Subcutaneous adipose tissue (tissue), 4 donors: Measurements from ENCODE around the gene OTOF. TPM values are rescaled to one million over a fixed set of nuclear protein-coding genes. Genes with fewer than 3 reads are reported as not detected.

Source experiments
- total RNA-seq, 4 donors: library from RNA; depleted of rRNA; stranded (reverse); fragments of >200 nt; gene quantifications; one replicate each; pipeline ENCODE4 v1.1.0, GENCODE V29; 2016
- TF ChIP-seq, protein P1 (sequence below): fragments of 450-650 bp; IDR thresholded peaks from one replicate; pipeline ENCODE4 v1.5.1; 2016; ENCODE audit warnings: low read depth, mild to moderate bottlenecking, control low read depth, antibody characterized with exemption, moderate library complexity

OTOF gene
- total RNA-seq, 4 donors from 2014 or later = 0.16 to 0.44 (median 0.17) TPM; not detected in 1

DNA sequence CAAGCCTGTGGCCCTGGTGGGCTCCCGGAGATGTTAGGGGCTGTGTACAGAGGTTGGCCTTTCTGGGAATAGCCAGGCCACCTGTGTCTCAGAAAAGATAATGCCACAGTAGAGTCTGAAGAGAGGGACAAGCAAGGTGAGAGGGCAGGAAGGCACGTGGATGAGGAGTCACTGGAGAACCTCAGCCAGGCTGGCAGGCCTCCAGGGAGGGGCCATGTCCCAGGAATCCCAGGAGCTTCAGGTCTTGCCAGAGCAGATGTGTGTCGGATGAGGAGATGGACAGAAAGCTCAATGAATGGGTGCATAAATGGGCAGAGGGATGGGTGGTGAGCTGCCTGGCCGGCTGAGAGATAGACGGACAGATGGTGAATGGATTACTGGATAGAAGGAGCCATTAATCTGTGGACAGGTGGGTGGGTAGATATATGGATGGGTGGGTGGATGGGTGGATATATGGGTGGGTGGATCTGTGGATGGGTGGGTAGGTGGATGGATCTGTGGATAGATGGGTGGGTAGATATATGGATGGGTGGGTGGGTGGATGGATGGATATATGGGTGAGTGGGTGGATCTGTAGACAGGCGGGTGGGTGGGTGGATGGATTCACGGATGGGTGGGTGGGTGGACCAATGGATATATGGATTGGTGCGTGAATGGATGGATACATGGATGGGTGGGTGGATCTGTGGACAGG, 7.9 kb upstream of the OTOF start:
- TF ChIP-seq, protein P1, sequence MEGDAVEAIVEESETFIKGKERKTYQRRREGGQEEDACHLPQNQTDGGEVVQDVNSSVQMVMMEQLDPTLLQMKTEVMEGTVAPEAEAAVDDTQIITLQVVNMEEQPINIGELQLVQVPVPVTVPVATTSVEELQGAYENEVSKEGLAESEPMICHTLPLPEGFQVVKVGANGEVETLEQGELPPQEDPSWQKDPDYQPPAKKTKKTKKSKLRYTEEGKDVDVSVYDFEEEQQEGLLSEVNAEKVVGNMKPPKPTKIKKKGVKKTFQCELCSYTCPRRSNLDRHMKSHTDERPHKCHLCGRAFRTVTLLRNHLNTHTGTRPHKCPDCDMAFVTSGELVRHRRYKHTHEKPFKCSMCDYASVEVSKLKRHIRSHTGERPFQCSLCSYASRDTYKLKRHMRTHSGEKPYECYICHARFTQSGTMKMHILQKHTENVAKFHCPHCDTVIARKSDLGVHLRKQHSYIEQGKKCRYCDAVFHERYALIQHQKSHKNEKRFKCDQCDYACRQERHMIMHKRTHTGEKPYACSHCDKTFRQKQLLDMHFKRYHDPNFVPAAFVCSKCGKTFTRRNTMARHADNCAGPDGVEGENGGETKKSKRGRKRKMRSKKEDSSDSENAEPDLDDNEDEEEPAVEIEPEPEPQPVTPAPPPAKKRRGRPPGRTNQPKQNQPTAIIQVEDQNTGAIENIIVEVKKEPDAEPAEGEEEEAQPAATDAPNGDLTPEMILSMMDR = no peak

DNA sequence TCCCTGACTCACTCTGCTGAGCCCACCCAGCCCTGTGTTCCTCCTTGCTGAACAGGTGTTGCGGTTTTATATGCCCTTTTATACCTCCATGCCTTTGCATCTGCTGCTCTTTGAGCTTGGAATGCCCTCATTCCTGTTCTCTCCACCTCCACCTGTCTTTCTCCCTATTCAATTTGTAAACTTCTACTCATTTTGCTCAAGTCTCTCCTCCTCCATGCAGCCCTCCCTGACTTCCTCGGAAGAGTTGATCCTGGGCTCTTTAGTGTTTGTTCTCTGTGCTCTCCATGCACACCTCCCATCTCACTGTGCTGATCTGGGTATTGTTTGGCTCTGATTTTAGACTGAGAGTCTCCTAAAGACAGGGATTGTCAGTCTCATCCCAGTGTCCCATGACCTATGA, 7.2 kb upstream of the OTOF start:
- TF ChIP-seq, protein P1 = no peak

DNA sequence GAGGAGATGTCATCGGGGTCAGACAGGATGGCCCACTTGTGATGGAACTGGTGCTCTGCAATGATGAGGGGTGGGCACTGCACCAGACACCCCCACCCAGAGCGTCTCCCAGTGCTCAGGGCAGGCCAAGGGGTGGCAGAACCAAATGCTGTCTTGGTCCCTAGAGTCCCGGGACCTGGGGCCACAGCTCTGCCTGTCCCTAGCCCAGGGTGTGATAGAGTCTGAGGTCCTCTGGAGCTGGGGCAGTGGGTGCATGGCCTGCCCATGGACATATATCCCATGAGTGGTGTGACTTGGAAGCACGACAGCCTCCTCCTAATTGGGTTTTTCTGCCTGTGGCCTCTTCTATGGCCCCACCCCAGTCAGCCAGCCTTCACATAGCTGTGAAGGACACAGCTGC, 6.7 kb upstream of the OTOF start:
- TF ChIP-seq, protein P1 = no peak

DNA sequence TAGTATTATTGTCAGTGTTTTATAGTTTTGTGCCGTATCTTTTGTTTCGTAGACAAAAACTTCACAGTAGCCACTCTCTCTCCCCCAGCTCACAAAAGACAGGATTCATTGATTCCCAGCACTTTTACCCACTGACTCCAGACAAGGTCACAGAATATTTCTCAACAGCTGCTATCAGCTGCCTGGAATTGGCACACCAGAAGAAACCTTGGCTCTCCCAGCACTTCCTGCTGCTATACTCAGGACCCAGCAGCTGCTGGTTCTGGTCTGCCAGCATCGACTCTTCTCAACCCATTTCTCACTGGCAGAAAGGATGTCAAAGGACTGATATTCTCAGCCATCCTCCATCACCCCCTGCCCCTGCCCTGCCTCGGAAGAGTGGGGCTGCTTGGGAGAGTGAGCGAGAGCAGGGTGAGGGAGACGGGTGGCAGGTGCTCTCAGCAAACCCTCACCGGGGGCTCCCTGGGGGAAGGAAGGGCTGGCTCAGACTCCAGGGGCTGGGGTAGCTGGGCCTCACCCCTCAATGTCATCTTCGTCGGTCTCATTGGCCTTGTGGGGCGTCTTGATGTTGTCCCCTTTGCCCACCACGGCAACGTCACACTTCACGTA, 6.1 kb upstream of the OTOF start:
- TF ChIP-seq, protein P1 = no peak

DNA sequence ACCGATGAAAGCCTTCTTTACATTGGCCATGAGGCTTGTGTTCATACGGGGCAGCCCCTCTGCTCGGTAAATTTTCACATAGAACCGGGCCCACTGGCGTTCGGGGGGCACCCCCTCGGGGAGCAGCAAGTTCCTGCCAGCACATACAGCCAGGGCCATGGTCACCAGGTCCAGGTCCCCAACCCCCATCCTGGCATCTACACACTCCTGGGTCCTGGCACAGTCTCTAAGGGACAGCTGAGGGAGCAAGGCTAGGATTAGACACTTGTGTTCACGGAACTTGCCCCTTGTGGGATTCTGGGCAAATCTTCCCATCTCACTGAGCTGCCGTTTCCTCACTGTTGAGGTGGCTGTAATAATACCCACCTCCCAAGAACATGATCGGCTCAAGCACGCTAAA, 5.6 kb upstream of the OTOF start:
- TF ChIP-seq, protein P1 = no peak

DNA sequence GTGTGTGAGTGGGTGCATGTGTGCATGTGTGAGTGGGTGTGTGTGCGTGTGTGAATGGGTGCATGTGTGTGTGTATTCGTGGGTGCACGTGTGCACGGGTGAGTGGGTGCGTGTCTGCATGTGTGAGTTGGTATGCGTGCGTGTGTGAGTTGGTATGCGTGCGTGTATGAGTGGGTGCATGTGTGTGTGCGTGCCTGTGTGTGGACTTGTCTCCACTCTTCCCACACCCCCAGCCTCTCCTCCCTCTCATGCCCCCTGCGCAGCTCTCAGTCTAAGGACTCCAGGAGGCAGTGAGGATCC, 5.1 kb upstream of the OTOF start:
- TF ChIP-seq, protein P1 = no peak

DNA sequence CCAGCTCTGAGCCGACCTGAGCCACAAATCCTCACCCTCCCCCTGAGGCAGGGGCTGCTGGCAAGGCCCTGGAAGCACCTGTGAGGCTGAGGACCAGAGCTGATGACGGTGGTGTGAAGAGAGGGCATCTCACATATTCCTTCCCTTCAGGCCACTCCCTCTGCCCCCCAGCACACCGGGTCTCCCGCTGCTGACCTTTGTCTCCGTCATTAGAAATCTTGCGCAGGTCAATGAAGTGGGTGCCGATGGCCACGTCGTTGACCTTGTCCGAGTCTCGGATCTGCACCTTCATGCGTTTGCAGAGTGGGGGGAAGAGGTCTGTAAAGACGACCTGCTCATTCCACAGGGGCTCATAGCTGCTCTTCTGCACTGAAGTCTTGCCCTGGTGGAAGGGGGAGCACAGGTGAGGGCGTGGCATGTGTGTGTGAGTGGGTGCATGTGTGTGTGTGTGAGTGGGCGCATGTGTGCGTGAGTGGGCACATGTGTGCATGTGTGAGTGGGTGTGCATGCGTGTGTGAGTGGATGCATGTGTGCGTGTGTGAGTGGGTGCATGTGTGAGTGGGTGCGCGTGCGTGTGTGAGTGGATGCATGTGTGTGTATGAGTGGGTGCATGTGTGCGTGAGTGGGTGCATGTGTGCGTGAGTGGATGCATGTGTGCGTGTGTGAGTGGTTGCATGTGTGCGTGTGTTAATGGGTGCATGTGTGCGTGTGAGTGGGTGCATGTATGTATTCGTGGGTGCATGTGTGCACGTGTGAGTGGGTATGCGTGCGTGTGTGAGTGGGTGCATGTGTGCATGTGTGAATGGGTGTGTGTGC, 4.5 kb upstream of the OTOF start:
- TF ChIP-seq, protein P1 = no peak
